ENCODE measurements around the gene CECR2.
"Not testable (repeated sequence)": the region's sequence is repeated elsewhere in the genome, so short reads cannot be mapped to it uniquely, and the experiment has no call there.

CECR2 gene

GRCh38 chr22:17407643-17408042 is 38.4 kb downstream of the CECR2 start:
- Histone ChIP-seq H3K4me1 (ENCODE audit: control insufficient read depth in 1 of 2, insufficient read depth in 2 of 2, low read length in 2 of 2) (no peaks in the 10 kb centered on the region), H3K27me3 (ENCODE audit: low read depth, low read length) (no peaks in the 10 kb centered on the region), H3K36me3 (ENCODE audit: control insufficient read depth in 1 of 2, insufficient read depth in 2 of 2, low read length in 2 of 2) (no peaks in the 10 kb centered on the region), H3K4me3 (ENCODE audit: low read depth in 1 of 2, low read length in 2 of 2) (no peak overlapping the region), H3K9me3 (ENCODE audit: control insufficient read depth in 1 of 2, low read length in 2 of 2) (no peaks in the 10 kb centered on the region), H3K27ac (ENCODE audit: low read length) (no peak overlapping the region)

GRCh38 chr22:17410576-17410975 is 41.3 kb downstream of the CECR2 start:
- Histone ChIP-seq H3K36me3 (ENCODE audit: control insufficient read depth in 1 of 2, insufficient read depth in 2 of 2, low read length in 2 of 2) (no peaks in the 10 kb centered on the region), H3K9me3 (ENCODE audit: control insufficient read depth in 1 of 2, low read length in 2 of 2) (no peaks in the 10 kb centered on the region), H3K27me3 (ENCODE audit: low read depth, low read length) (no peaks in the 10 kb centered on the region), H3K4me3 (ENCODE audit: low read depth in 1 of 2, low read length in 2 of 2) (no peak overlapping the region), H3K4me1 (ENCODE audit: control insufficient read depth in 1 of 2, insufficient read depth in 2 of 2, low read length in 2 of 2) (no peaks in the 10 kb centered on the region), H3K27ac (ENCODE audit: low read length) (no peak overlapping the region)

- H3K27ac ChIP-seq (ENCODE audit: low read length), result no peak overlapping the region
Observed at GRCh38 chr22:17411213-17411612, 42.0 kb downstream of the CECR2 start.

GRCh38 chr22:17412232-17412631 is 43.0 kb downstream of the CECR2 start:
- H3K9me3 ChIP-seq (ENCODE audit: control insufficient read depth in 1 of 2, low read length in 2 of 2), result no peaks in the 10 kb centered on the region
- H3K36me3 ChIP-seq (ENCODE audit: control insufficient read depth in 1 of 2, insufficient read depth in 2 of 2, low read length in 2 of 2), result no peaks in the 10 kb centered on the region
- no peak overlapping the region for H3K27ac ChIP-seq (ENCODE audit: low read length)
- no peaks in the 10 kb centered on the region for H3K4me1 ChIP-seq (ENCODE audit: control insufficient read depth in 1 of 2, insufficient read depth in 2 of 2, low read length in 2 of 2)
- H3K4me3 ChIP-seq (ENCODE audit: low read depth in 1 of 2, low read length in 2 of 2), result no peak overlapping the region
- H3K27me3 ChIP-seq (ENCODE audit: low read depth, low read length), result no peaks in the 10 kb centered on the region

More at GRCh38 chr22:17411213-17411612, 42.0 kb downstream of the CECR2 start:
- no peaks in the 10 kb centered on the region for H3K4me1 ChIP-seq (ENCODE audit: control insufficient read depth in 1 of 2, insufficient read depth in 2 of 2, low read length in 2 of 2)
- no peaks in the 10 kb centered on the region for H3K9me3 ChIP-seq (ENCODE audit: control insufficient read depth in 1 of 2, low read length in 2 of 2)
- H3K4me3 ChIP-seq (ENCODE audit: low read depth in 1 of 2, low read length in 2 of 2), result no peak overlapping the region
- no peaks in the 10 kb centered on the region for H3K27me3 ChIP-seq (ENCODE audit: low read depth, low read length)
- H3K36me3 ChIP-seq (ENCODE audit: control insufficient read depth in 1 of 2, insufficient read depth in 2 of 2, low read length in 2 of 2), result no peaks in the 10 kb centered on the region

GRCh38 chr22:17418890-17419324 is 49.6 kb downstream of the CECR2 start:
- Histone ChIP-seq H3K4me3 (ENCODE audit: low read depth in 1 of 2, low read length in 2 of 2) (no peak overlapping the region), H3K9me3 (ENCODE audit: control insufficient read depth in 1 of 2, low read length in 2 of 2) (no peaks in the 10 kb centered on the region), H3K27me3 (ENCODE audit: low read depth, low read length) (no peaks in the 10 kb centered on the region), H3K27ac (ENCODE audit: low read length) (no peak overlapping the region), H3K4me1 (ENCODE audit: control insufficient read depth in 1 of 2, insufficient read depth in 2 of 2, low read length in 2 of 2) (no peaks in the 10 kb centered on the region), H3K36me3 (ENCODE audit: control insufficient read depth in 1 of 2, insufficient read depth in 2 of 2, low read length in 2 of 2) (no peaks in the 10 kb centered on the region)

- no peaks in the 10 kb centered on the region for H3K4me1 ChIP-seq (ENCODE audit: control insufficient read depth in 1 of 2, insufficient read depth in 2 of 2, low read length in 2 of 2)
- no peaks in the 10 kb centered on the region for H3K9me3 ChIP-seq (ENCODE audit: control insufficient read depth in 1 of 2, low read length in 2 of 2)
- no peak overlapping the region for H3K4me3 ChIP-seq (ENCODE audit: low read depth in 1 of 2, low read length in 2 of 2)
- H3K27me3 ChIP-seq (ENCODE audit: low read depth, low read length), result no peaks in the 10 kb centered on the region
- H3K36me3 ChIP-seq (ENCODE audit: control insufficient read depth in 1 of 2, insufficient read depth in 2 of 2, low read length in 2 of 2), result no peaks in the 10 kb centered on the region
- no peak overlapping the region for H3K27ac ChIP-seq (ENCODE audit: low read length)
Observed at GRCh38 chr22:17419348-17419747, 50.1 kb downstream of the CECR2 start.

GRCh38 chr22:17422736-17423343 is 53.6 kb downstream of the CECR2 start:
- no peak overlapping the region for H3K4me3 ChIP-seq (ENCODE audit: low read depth in 1 of 2, low read length in 2 of 2)
- no peaks in the 10 kb centered on the region for H3K27me3 ChIP-seq (ENCODE audit: low read depth, low read length)
- no peaks in the 10 kb centered on the region for H3K36me3 ChIP-seq (ENCODE audit: control insufficient read depth in 1 of 2, insufficient read depth in 2 of 2, low read length in 2 of 2)
- no peaks in the 10 kb centered on the region for H3K4me1 ChIP-seq (ENCODE audit: control insufficient read depth in 1 of 2, insufficient read depth in 2 of 2, low read length in 2 of 2)
- no peaks in the 10 kb centered on the region for H3K9me3 ChIP-seq (ENCODE audit: control insufficient read depth in 1 of 2, low read length in 2 of 2)
- no peak overlapping the region for H3K27ac ChIP-seq (ENCODE audit: low read length)

GRCh38 chr22:17423616-17424015 is 54.4 kb downstream of the CECR2 start:
- Histone ChIP-seq H3K4me3 (ENCODE audit: low read depth in 1 of 2, low read length in 2 of 2) (no peak overlapping the region), H3K27me3 (ENCODE audit: low read depth, low read length) (no peaks in the 10 kb centered on the region), H3K27ac (ENCODE audit: low read length) (no peak overlapping the region), H3K36me3 (ENCODE audit: control insufficient read depth in 1 of 2, insufficient read depth in 2 of 2, low read length in 2 of 2) (no peaks in the 10 kb centered on the region), H3K4me1 (ENCODE audit: control insufficient read depth in 1 of 2, insufficient read depth in 2 of 2, low read length in 2 of 2) (no peaks in the 10 kb centered on the region), H3K9me3 (ENCODE audit: control insufficient read depth in 1 of 2, low read length in 2 of 2) (no peaks in the 10 kb centered on the region)

- not testable (repeated sequence) for H3K9me3 ChIP-seq (ENCODE audit: control insufficient read depth in 1 of 2, low read length in 2 of 2); H3K4me1 ChIP-seq (ENCODE audit: control insufficient read depth in 1 of 2, insufficient read depth in 2 of 2, low read length in 2 of 2); H3K27ac ChIP-seq (ENCODE audit: low read length); H3K4me3 ChIP-seq (ENCODE audit: low read depth in 1 of 2, low read length in 2 of 2); H3K27me3 ChIP-seq (ENCODE audit: low read depth, low read length); H3K36me3 ChIP-seq (ENCODE audit: control insufficient read depth in 1 of 2, insufficient read depth in 2 of 2, low read length in 2 of 2)
Observed at GRCh38 chr22:17427528-17427927, 58.3 kb downstream of the CECR2 start.

GRCh38 chr22:17429516-17429915 is 60.3 kb downstream of the CECR2 start:
- no peak overlapping the region for H3K27ac ChIP-seq (ENCODE audit: low read length)
- no peaks in the 10 kb centered on the region for H3K36me3 ChIP-seq (ENCODE audit: control insufficient read depth in 1 of 2, insufficient read depth in 2 of 2, low read length in 2 of 2)
- H3K4me3 ChIP-seq (ENCODE audit: low read depth in 1 of 2, low read length in 2 of 2), result no peak overlapping the region
- no peaks in the 10 kb centered on the region for H3K9me3 ChIP-seq (ENCODE audit: control insufficient read depth in 1 of 2, low read length in 2 of 2)
- H3K27me3 ChIP-seq (ENCODE audit: low read depth, low read length), result no peaks in the 10 kb centered on the region
- peaks cover 0 to 4% of the 10 kb centered on the region in 2 donors for H3K4me1 ChIP-seq (ENCODE audit: control insufficient read depth in 1 of 2, insufficient read depth in 2 of 2, low read length in 2 of 2)

- Histone ChIP-seq H3K27me3 (ENCODE audit: low read depth, low read length) (no peaks in the 10 kb centered on the region), H3K4me3 (ENCODE audit: low read depth in 1 of 2, low read length in 2 of 2) (no peak overlapping the region), H3K36me3 (ENCODE audit: control insufficient read depth in 1 of 2, insufficient read depth in 2 of 2, low read length in 2 of 2) (no peaks in the 10 kb centered on the region), H3K4me1 (ENCODE audit: control insufficient read depth in 1 of 2, insufficient read depth in 2 of 2, low read length in 2 of 2) (peaks cover 0 to 4% of the 10 kb centered on the region in 2 donors), H3K9me3 (ENCODE audit: control insufficient read depth in 1 of 2, low read length in 2 of 2) (no peaks in the 10 kb centered on the region), H3K27ac (ENCODE audit: low read length) (no peak overlapping the region)
Observed at GRCh38 chr22:17430412-17430811, 61.2 kb downstream of the CECR2 start.

- Histone ChIP-seq H3K27ac (ENCODE audit: low read length) (no peak overlapping the region), H3K27me3 (ENCODE audit: low read depth, low read length) (no peaks in the 10 kb centered on the region), H3K36me3 (ENCODE audit: control insufficient read depth in 1 of 2, insufficient read depth in 2 of 2, low read length in 2 of 2) (no peaks in the 10 kb centered on the region), H3K4me3 (ENCODE audit: low read depth in 1 of 2, low read length in 2 of 2) (no peak overlapping the region), H3K4me1 (ENCODE audit: control insufficient read depth in 1 of 2, insufficient read depth in 2 of 2, low read length in 2 of 2) (peaks cover 0 to 4% of the 10 kb centered on the region in 2 donors), H3K9me3 (ENCODE audit: control insufficient read depth in 1 of 2, low read length in 2 of 2) (no peaks in the 10 kb centered on the region)
Observed at GRCh38 chr22:17431179-17431578, 61.9 kb downstream of the CECR2 start.

Data from muscle layer of duodenum (tissue), 2 donors.